ENCODE measurements around the gene ZBTB20. TPM values are rescaled to one million over a fixed set of nuclear protein-coding genes. Genes with fewer than 3 reads are reported as not detected.

ZBTB20 gene
- total RNA-seq, 1 experiment from 2014 or later: 26.5 TPM

- Histone ChIP-seq H3K79me2 (ENCODE audit: low read depth) (no peaks in the 10 kb centered on the region), H3K4me3 (no peak overlapping the region), H3K4me2 (no peak overlapping the region), H3K9me2 (ENCODE audit: insufficient read depth) (no peaks in the 10 kb centered on the region; the same call in 1 of the 2 replicates), H3K27me3 (ENCODE audit: insufficient read depth, low read depth) (no peaks in the 10 kb centered on the region), H3K4me1 (replicated peaks; ENCODE audit: insufficient read depth) (no peaks in the 10 kb centered on the region), H2AFZ (no peak overlapping the region), H3K9me3 (ENCODE audit: insufficient read depth, low read depth) (no peaks in the 10 kb centered on the region), H3F3A (ENCODE audit: insufficient read depth, low read depth) (no peaks in the 10 kb centered on the region), H4K20me1 (ENCODE audit: insufficient read depth) (no peaks in the 10 kb centered on the region), H3K36me3 (ENCODE audit: low read depth) (no peaks in the 10 kb centered on the region), H3K27ac (no peak overlapping the region)
- no TSS peak for BruUV-seq (replicated peaks)
- DNase-seq: no peak
- TF ChIP-seq EZH2 (IDR thresholded peaks at IDR 0.05; ENCODE audit: low read depth): no peak
- no peak for TF ChIP-seq CTCF (conservative IDR thresholded peaks at IDR 0.05)
- intact Hi-C loops (cut with micrococcal nuclease; ENCODE audit: unreplicated experiment): no loop called here
- CTCF ChIA-PET: no interaction called here
- POLR2A ChIA-PET (ENCODE audit: unreplicated experiment): no interaction called here
Observed at GRCh38 chr3:114421204-114421603, 725.9 kb downstream of the ZBTB20 start.

- Histone ChIP-seq H3K4me2 (no peak overlapping the region), H3K27ac (no peak overlapping the region), H3K9me3 (ENCODE audit: insufficient read depth, low read depth) (no peaks in the 10 kb centered on the region), H3K9me2 (ENCODE audit: insufficient read depth) (no peaks in the 10 kb centered on the region; the same call in 1 of the 2 replicates), H3K36me3 (ENCODE audit: low read depth) (no peaks in the 10 kb centered on the region), H3K4me3 (no peak overlapping the region), H3K27me3 (ENCODE audit: insufficient read depth, low read depth) (no peaks in the 10 kb centered on the region), H3F3A (ENCODE audit: insufficient read depth, low read depth) (no peaks in the 10 kb centered on the region), H3K4me1 (replicated peaks; ENCODE audit: insufficient read depth) (no peaks in the 10 kb centered on the region), H2AFZ (no peak overlapping the region), H3K79me2 (ENCODE audit: low read depth) (no peaks in the 10 kb centered on the region), H4K20me1 (ENCODE audit: insufficient read depth) (no peaks in the 10 kb centered on the region)
- DNase-seq: no peak
- intact Hi-C loops (cut with micrococcal nuclease; ENCODE audit: unreplicated experiment): no loop called here
- TF ChIP-seq EZH2 (IDR thresholded peaks at IDR 0.05; ENCODE audit: low read depth) (no peak), CTCF (conservative IDR thresholded peaks at IDR 0.05) (no peak)
- no TSS peak for BruUV-seq (replicated peaks)
- ChIA-PET POLR2A (ENCODE audit: unreplicated experiment) (interaction anchor here (0.6 kb wide), 1 partner anchor 76 kb away, joined by 3 read pairs; no protein-coding TSS in a partner anchor), CTCF (no interaction called here)
Observed at GRCh38 chr3:114420072-114420471, 727.0 kb downstream of the ZBTB20 start.

GRCh38 chr3:114418724-114419543, 728.2 kb downstream of the ZBTB20 start:
- BruUV-seq (replicated peaks): no TSS peak
- CTCF ChIA-PET: interaction anchor here (0.6 to 1.2 kb wide), 3 partner anchors 19 to 287 kb away, joined by 3 to 4 read pairs (median 3); no protein-coding TSS in a partner anchor
- no peaks in the 10 kb centered on the region for H3K27me3 ChIP-seq (ENCODE audit: insufficient read depth, low read depth)
- no peaks in the 10 kb centered on the region for H3K9me3 ChIP-seq (ENCODE audit: insufficient read depth, low read depth)
- H3K4me2 ChIP-seq: no peak overlapping the region
- no peak overlapping the region for H2AFZ ChIP-seq
- no peak overlapping the region for H3K27ac ChIP-seq
- TF ChIP-seq EZH2 (IDR thresholded peaks at IDR 0.05; ENCODE audit: low read depth) (no peak), CTCF (conservative IDR thresholded peaks at IDR 0.05) (peak; percentile 85)
- H3K4me1 ChIP-seq (replicated peaks; ENCODE audit: insufficient read depth): no peaks in the 10 kb centered on the region
- intact Hi-C loops (cut with micrococcal nuclease; ENCODE audit: unreplicated experiment): no loop called here
- H3F3A ChIP-seq (ENCODE audit: insufficient read depth, low read depth): no peaks in the 10 kb centered on the region
- no peaks in the 10 kb centered on the region for H4K20me1 ChIP-seq (ENCODE audit: insufficient read depth)
- H3K36me3 ChIP-seq (ENCODE audit: low read depth): no peaks in the 10 kb centered on the region
- POLR2A ChIA-PET (ENCODE audit: unreplicated experiment): no interaction called here
- no peaks in the 10 kb centered on the region; the same call in 1 of the 2 replicates for H3K9me2 ChIP-seq (ENCODE audit: insufficient read depth)
- no peak overlapping the region for H3K4me3 ChIP-seq
- H3K79me2 ChIP-seq (ENCODE audit: low read depth): no peaks in the 10 kb centered on the region
- DNase-seq: peak in 1 of 2 experiments; percentile 55

All from PC-9 (cell line).